H1 (cell line): Measurements from ENCODE around the gene SERTAD2. TPM values are rescaled to one million over a fixed set of nuclear protein-coding genes. Genes with fewer than 3 reads are reported as not detected.

ENCODE experiments used
- ASH2L ChIP-seq: fragments of 200-600, 300-600 bp; sonication (generic); IDR thresholded peaks from one replicate; pipeline ENCODE4 v1.7.1; 2017; ENCODE audit warnings: low read length
- BACH1 ChIP-seq: IDR thresholded peaks from 2 replicates; pipeline ENCODE4 v1.6.1; 2012; ENCODE audit warnings: low read length, improper control_type of control experiment
- BCL11A ChIP-seq, 2 experiments: IDR thresholded peaks; one replicate each; pipeline ENCODE4 v1.6.1; 2011; ENCODE audit warnings: low read depth in 2 of 2, low read length in 2 of 2, mild to moderate bottlenecking in 2 of 2
- CBX8 ChIP-seq: fragments of 300-800, 300-1000 bp; sonication (generic); IDR thresholded peaks from 2 replicates; pipeline ENCODE4 v1.7.1; 2016; ENCODE audit warnings: low read depth, low read length, borderline replicate concordance
- CEBPB ChIP-seq: IDR thresholded peaks from 2 replicates; pipeline ENCODE4 v1.6.1; 2012; ENCODE audit warnings: low read depth, low read length
- EGR1 ChIP-seq: IDR thresholded peaks from 2 replicates; pipeline ENCODE4 v1.6.1; 2011; ENCODE audit warnings: low read depth, low read length, borderline replicate concordance
- POU5F1 ChIP-seq: IDR thresholded peaks from 2 replicates; pipeline ENCODE4 v1.6.1; 2011; ENCODE audit warnings: low read depth, mild to moderate bottlenecking, low read length, moderate library complexity
- SAP30 ChIP-seq: fragments of 300-600 bp; sonication (generic); IDR thresholded peaks from 2 replicates; pipeline ENCODE4 v1.7.1; 2012; ENCODE audit warnings: low read length, moderate library complexity, mild to moderate bottlenecking, inconsistent platforms; ENCODE audit not compliant: insufficient read depth, insufficient replicate concordance
- SP1 ChIP-seq: IDR thresholded peaks from 2 replicates; pipeline ENCODE4 v1.6.1; 2011; ENCODE audit warnings: low read depth, low read length
- TEAD4 ChIP-seq: IDR thresholded peaks from 2 replicates; pipeline ENCODE4 v1.6.1; 2012; ENCODE audit warnings: low read depth, low read length, inconsistent platforms, mixed read lengths
- polyA plus RNA-seq, 7 experiments: library from polyadenylated mRNA; depleted of rRNA in 3 of 7; stranded (reverse) in 5 of 7; unstranded in 2 of 7; fragments of >200 nt in 5 of 7; fragments of 200-250 nt in 2 of 7; gene quantifications; 1 replicate in 5 of 7; 2 replicates in 1 of 7; 4 replicates in 1 of 7; pipeline versions ENCODE4 v1.2.1 to v1.2.3, GENCODE V29; 2011 to 2013; ENCODE audit warnings: missing spikeins in 2 of 7, mixed read lengths in 2 of 7
- total RNA-seq: library from RNA; stranded (reverse); fragmentation: NEBNext Ultra II Directional; extraction: Animal tissue kit (Norgen Biotek cat#: 25700); gene quantifications from 2 replicates; pipeline ENCODE4 v1.2.1, GENCODE V29; 2021
- TF ChIP-seq, protein P1 (sequence below): IDR thresholded peaks from 2 replicates; pipeline ENCODE4 v1.6.1; 2011; ENCODE audit warnings: low read depth, mild to moderate bottlenecking, low read length; ENCODE audit not compliant: insufficient read depth

Gene SERTAD2
- total and polyA plus RNA-seq, 2 of the 8 experiments (the other 6 are each of a cell fraction or from before 2014, with no cell fraction given), result 2.9 to 4.5 TPM

DNA sequence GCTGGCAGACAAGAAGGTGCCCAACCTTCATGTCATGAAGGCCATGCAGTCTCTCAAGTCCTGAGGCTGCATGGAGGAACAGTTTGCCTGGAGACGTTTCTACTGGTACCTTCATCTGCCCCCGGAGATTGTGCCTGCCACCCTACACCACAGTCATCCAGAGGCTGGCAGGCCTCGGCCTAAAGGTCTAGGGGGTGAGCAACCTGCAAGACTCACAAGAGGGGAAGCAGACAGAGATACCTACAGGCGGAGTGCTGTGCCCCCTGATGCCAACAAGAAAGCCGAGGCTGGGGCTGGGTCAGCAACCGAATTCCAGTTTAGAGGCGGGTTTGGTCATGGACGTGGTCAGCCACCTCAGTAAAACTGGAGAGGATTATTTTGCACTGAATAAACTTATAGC, 12.0 kb upstream of the SERTAD2 start (continued):
- TF ChIP-seq, protein P1, sequence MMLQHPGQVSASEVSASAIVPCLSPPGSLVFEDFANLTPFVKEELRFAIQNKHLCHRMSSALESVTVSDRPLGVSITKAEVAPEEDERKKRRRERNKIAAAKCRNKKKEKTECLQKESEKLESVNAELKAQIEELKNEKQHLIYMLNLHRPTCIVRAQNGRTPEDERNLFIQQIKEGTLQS, result no peak
- TF ChIP-seq BCL11A (IDR thresholded peaks at IDR 0.05; ENCODE audit: low read depth in 2 of 2, low read length in 2 of 2) (no peak), BACH1 (no peak), CBX8 (no peak), SP1 (no peak), CEBPB (no peak), TEAD4 (no peak), ASH2L (no peak), EGR1 (no peak), SAP30 (no peak), POU5F1 (no peak)
